Parathyroid adenoma (tissue), 2 donors: Measurements from ENCODE around the gene ST6GALNAC3.

Source experiments
- H2AFZ ChIP-seq: fragments of 300-600 bp; sonication (generic); one replicate; pipeline ENCODE4 v1.7.0; 2017; ENCODE audit warnings: antibody characterized with exemption, mild to moderate bottlenecking
- H3K27ac ChIP-seq: fragments of 300-600 bp; sonication (generic); one replicate; pipeline ENCODE4 v1.7.0; 2017
- H3K27me3 ChIP-seq: fragments of 300-600 bp; sonication (generic); one replicate; pipeline ENCODE4 v1.7.0; 2017; ENCODE audit warnings: low read length; ENCODE audit not compliant: control insufficient read depth, insufficient read depth
- H3K36me3 ChIP-seq: fragments of 300-600 bp; sonication (generic); one replicate; pipeline ENCODE4 v1.7.0; 2017; ENCODE audit warnings: low read length; ENCODE audit not compliant: control insufficient read depth, insufficient read depth
- H3K4me1 ChIP-seq: fragments of 300-600 bp; sonication (generic); one replicate; pipeline ENCODE4 v1.7.0; 2017; ENCODE audit warnings: control low read depth
- H3K4me2 ChIP-seq: fragments of 300-600 bp; sonication (generic); one replicate; pipeline ENCODE4 v1.7.0; 2017; ENCODE audit warnings: low read length
- H3K4me3 ChIP-seq: fragments of 300-600 bp; sonication (generic); one replicate; pipeline ENCODE4 v1.7.0; 2017; ENCODE audit warnings: low read depth, low read length
- H3K79me2 ChIP-seq: fragments of 300-600 bp; sonication (generic); one replicate; pipeline ENCODE4 v1.7.0; 2017; ENCODE audit warnings: control low read depth
- H3K9ac ChIP-seq: fragments of 300-600 bp; sonication (generic); one replicate; pipeline ENCODE4 v1.7.0; 2017; ENCODE audit warnings: mild to moderate bottlenecking
- H3K9me3 ChIP-seq: fragments of 300-600 bp; sonication (generic); one replicate; pipeline ENCODE4 v1.7.0; 2017; ENCODE audit warnings: low read length; ENCODE audit not compliant: control insufficient read depth
- CTCF ChIP-seq: fragments of 300-600 bp; sonication (generic); IDR thresholded peaks from one replicate; pipeline ENCODE4 v1.7.0; 2017; ENCODE audit warnings: antibody characterized with exemption, mild to moderate bottlenecking
- donor health status: primary hyperparathyroidism.

ST6GALNAC3 gene

GRCh38 chr1:76278711-76279100 lies 204.2 kb downstream of the ST6GALNAC3 start:
- Histone ChIP-seq H3K27ac (peak overlapping the region; percentile 95), H3K9me3 (no peaks in the 10 kb centered on the region), H3K4me1 (peaks cover 15% of the 10 kb centered on the region), H2AFZ (peak overlapping the region; percentile 86), H3K27me3 (no peaks in the 10 kb centered on the region), H3K4me3 (peak overlapping the region; percentile 33), H3K9ac (no peak overlapping the region), H3K79me2 (no peaks in the 10 kb centered on the region), H3K4me2 (peak overlapping the region; percentile 63), H3K36me3 (no peaks in the 10 kb centered on the region)
- no peak for TF ChIP-seq CTCF

- no peak overlapping the region for H3K9ac ChIP-seq
- H2AFZ ChIP-seq = peak overlapping the region; percentile 86
- TF ChIP-seq CTCF = no peak
- peaks cover 15% of the 10 kb centered on the region for H3K4me1 ChIP-seq
- H3K4me3 ChIP-seq = peak overlapping the region; percentile 33
- no peaks in the 10 kb centered on the region for H3K9me3 ChIP-seq
- no peaks in the 10 kb centered on the region for H3K27me3 ChIP-seq
- peak overlapping the region; percentile 63 for H3K4me2 ChIP-seq
- H3K36me3 ChIP-seq = no peaks in the 10 kb centered on the region
- no peaks in the 10 kb centered on the region for H3K79me2 ChIP-seq
- H3K27ac ChIP-seq = peak overlapping the region; percentile 95
Measured at GRCh38 chr1:76279101-76279748, 204.7 kb downstream of the ST6GALNAC3 start.

- no peaks in the 10 kb centered on the region for H3K9me3 ChIP-seq
- peak overlapping the region; percentile 95 for H3K27ac ChIP-seq
- H3K4me1 ChIP-seq = peaks cover 16% of the 10 kb centered on the region
- H3K79me2 ChIP-seq = no peaks in the 10 kb centered on the region
- H3K4me3 ChIP-seq = no peak overlapping the region
- TF ChIP-seq CTCF = no peak
- no peaks in the 10 kb centered on the region for H3K27me3 ChIP-seq
- peak overlapping the region; percentile 60 for H2AFZ ChIP-seq
- no peak overlapping the region for H3K9ac ChIP-seq
- no peak overlapping the region for H3K4me2 ChIP-seq
- H3K36me3 ChIP-seq = no peaks in the 10 kb centered on the region
Measured at GRCh38 chr1:76281306-76281705, 206.8 kb downstream of the ST6GALNAC3 start.

- Histone ChIP-seq H3K4me3 (no peak overlapping the region), H3K9me3 (no peaks in the 10 kb centered on the region), H3K36me3 (no peaks in the 10 kb centered on the region), H3K4me2 (no peak overlapping the region), H3K27me3 (no peaks in the 10 kb centered on the region), H3K9ac (no peak overlapping the region), H2AFZ (no peak overlapping the region), H3K4me1 (peaks cover 14% of the 10 kb centered on the region), H3K27ac (no peak overlapping the region), H3K79me2 (no peaks in the 10 kb centered on the region)
- TF ChIP-seq CTCF = no peak
Measured at GRCh38 chr1:76284842-76285241, 210.3 kb downstream of the ST6GALNAC3 start.

GRCh38 chr1:76285578-76286135 lies 211.1 kb downstream of the ST6GALNAC3 start:
- Histone ChIP-seq H3K4me3 (no peak overlapping the region), H2AFZ (peak overlapping the region; percentile 38), H3K4me2 (no peak overlapping the region), H3K79me2 (no peaks in the 10 kb centered on the region), H3K27ac (no peak overlapping the region), H3K9me3 (no peaks in the 10 kb centered on the region), H3K9ac (no peak overlapping the region), H3K36me3 (no peaks in the 10 kb centered on the region), H3K4me1 (peaks cover 13% of the 10 kb centered on the region), H3K27me3 (no peaks in the 10 kb centered on the region)
- no peak for TF ChIP-seq CTCF
